Astrocyte (in vitro differentiated cells and primary cell): ENCODE results near the gene ANKHD1. TPM values are rescaled to one million over a fixed set of nuclear protein-coding genes. Genes with fewer than 3 reads are reported as not detected.

ENCODE experiments used
- DNase-seq: peaks from one replicate; pipeline ENCODE4 v3.0.0-alpha.2; 2010; ENCODE audit warnings: low read depth
- FAIRE-seq: peaks from 2 replicates; lab custom pipeline; 2011; peaks lifted over from hg19 to GRCh38; lab: Jason Lieb, UNC
- H2AFZ ChIP-seq: 2 replicates; pipeline ENCODE4 v1.6.0; 2012; ENCODE audit warnings: low read depth, low read length, inconsistent platforms
- H3K27ac ChIP-seq: 2 replicates; pipeline ENCODE4 v1.5.1; 2011; ENCODE audit warnings: low read depth, low read length, inconsistent platforms
- H3K27me3 ChIP-seq: 2 replicates; pipeline ENCODE4 v1.6.0; 2011; ENCODE audit warnings: low read length, inconsistent platforms; ENCODE audit not compliant: insufficient read depth
- H3K36me3 ChIP-seq: 2 replicates; pipeline ENCODE4 v1.5.1; 2011; ENCODE audit warnings: low read length, inconsistent platforms; ENCODE audit not compliant: insufficient read depth
- H3K4me1 ChIP-seq: 2 replicates; pipeline ENCODE4 v1.5.1; 2011; ENCODE audit warnings: low read length, inconsistent platforms; ENCODE audit not compliant: insufficient read depth
- H3K4me2 ChIP-seq: 2 replicates; pipeline ENCODE4 v1.6.0; 2012; ENCODE audit warnings: low read length, inconsistent platforms
- H3K4me3 ChIP-seq: 2 replicates; pipeline ENCODE4 v1.5.1; 2011; ENCODE audit warnings: low read depth, mild to moderate bottlenecking, low read length, inconsistent platforms; ENCODE audit not compliant: insufficient read depth
- H3K79me2 ChIP-seq: 2 replicates; pipeline ENCODE4 v1.6.0; 2012; ENCODE audit warnings: mild to moderate bottlenecking, low read length, inconsistent platforms; ENCODE audit not compliant: insufficient read depth
- H3K9ac ChIP-seq: 2 replicates; pipeline ENCODE4 v1.6.0; 2012; ENCODE audit warnings: mild to moderate bottlenecking, low read length, inconsistent platforms
- H3K9me3 ChIP-seq: 2 replicates; pipeline ENCODE4 v1.5.1; 2012; ENCODE audit warnings: low read depth, mild to moderate bottlenecking, low read length, inconsistent platforms; ENCODE audit not compliant: insufficient read depth
- H4K20me1 ChIP-seq: 2 replicates; pipeline ENCODE4 v1.6.0; 2012; ENCODE audit warnings: low read length, inconsistent platforms; ENCODE audit not compliant: insufficient read depth
- H3K27ac Mint-ChIP-seq: one replicate; pipeline ENCODE4 v1.8.0; 2021; ENCODE audit warnings: mild to moderate bottlenecking, mixed read lengths; ENCODE audit not compliant: unreplicated experiment
- H3K27me3 Mint-ChIP-seq: one replicate; pipeline ENCODE4 v1.8.0; 2021; ENCODE audit warnings: low read depth, mixed read lengths; ENCODE audit not compliant: unreplicated experiment
- H3K36me3 Mint-ChIP-seq: one replicate; pipeline ENCODE4 v1.8.0; 2021; ENCODE audit warnings: low read depth, mixed read lengths; ENCODE audit not compliant: unreplicated experiment
- H3K4me1 Mint-ChIP-seq: one replicate; pipeline ENCODE4 v1.8.0; 2021; ENCODE audit warnings: low read depth, mixed read lengths; ENCODE audit not compliant: unreplicated experiment
- H3K4me3 Mint-ChIP-seq: one replicate; pipeline ENCODE4 v1.8.0; 2021; ENCODE audit warnings: mild to moderate bottlenecking, moderate library complexity, mixed read lengths; ENCODE audit not compliant: unreplicated experiment
- H3K9me3 Mint-ChIP-seq: one replicate; pipeline ENCODE4 v1.8.0; 2021; ENCODE audit warnings: mild to moderate bottlenecking, mixed read lengths; ENCODE audit not compliant: unreplicated experiment
- EZH2 ChIP-seq: IDR thresholded peaks from 2 replicates; pipeline ENCODE4 v1.6.1; 2012; ENCODE audit warnings: mild to moderate bottlenecking, low read length, inconsistent platforms; ENCODE audit not compliant: insufficient read depth
- total RNA-seq: library from RNA; stranded (reverse); gene quantifications from 2 replicates; pipeline ENCODE4 v1.2.1, GENCODE V29; 2021
- TF ChIP-seq, protein P1 (sequence below): IDR thresholded peaks from 2 replicates; pipeline ENCODE4 v1.5.1; 2011; ENCODE audit warnings: low read depth, mild to moderate bottlenecking, inconsistent platforms, low read length, moderate library complexity; ENCODE audit not compliant: insufficient read depth

Gene ANKHD1
- total RNA-seq, 1 donor from 2014 or later = 56.5 TPM

- no peaks in the 10 kb centered on the region for H3K9me3 Mint-ChIP-seq
- H3K27ac Mint-ChIP-seq = no peak overlapping the region
- no peaks in the 10 kb centered on the region for H3K36me3 Mint-ChIP-seq
- H3K4me2 ChIP-seq = no peak overlapping the region
- DNase-seq (no peak), FAIRE-seq (no peak)
- H3K4me3 ChIP-seq = no peak overlapping the region
- peak overlapping the region; percentile 72 for H3K4me3 Mint-ChIP-seq
- no peak overlapping the region for H3K9ac ChIP-seq
- no peak overlapping the region for H3K27ac ChIP-seq
- H2AFZ ChIP-seq = no peak overlapping the region
- peaks cover 4% of the 10 kb centered on the region for H3K4me1 ChIP-seq
- H3K4me1 Mint-ChIP-seq = peaks cover 5% of the 10 kb centered on the region
- TF ChIP-seq EZH2 = no peak
- TF ChIP-seq, protein P1, sequence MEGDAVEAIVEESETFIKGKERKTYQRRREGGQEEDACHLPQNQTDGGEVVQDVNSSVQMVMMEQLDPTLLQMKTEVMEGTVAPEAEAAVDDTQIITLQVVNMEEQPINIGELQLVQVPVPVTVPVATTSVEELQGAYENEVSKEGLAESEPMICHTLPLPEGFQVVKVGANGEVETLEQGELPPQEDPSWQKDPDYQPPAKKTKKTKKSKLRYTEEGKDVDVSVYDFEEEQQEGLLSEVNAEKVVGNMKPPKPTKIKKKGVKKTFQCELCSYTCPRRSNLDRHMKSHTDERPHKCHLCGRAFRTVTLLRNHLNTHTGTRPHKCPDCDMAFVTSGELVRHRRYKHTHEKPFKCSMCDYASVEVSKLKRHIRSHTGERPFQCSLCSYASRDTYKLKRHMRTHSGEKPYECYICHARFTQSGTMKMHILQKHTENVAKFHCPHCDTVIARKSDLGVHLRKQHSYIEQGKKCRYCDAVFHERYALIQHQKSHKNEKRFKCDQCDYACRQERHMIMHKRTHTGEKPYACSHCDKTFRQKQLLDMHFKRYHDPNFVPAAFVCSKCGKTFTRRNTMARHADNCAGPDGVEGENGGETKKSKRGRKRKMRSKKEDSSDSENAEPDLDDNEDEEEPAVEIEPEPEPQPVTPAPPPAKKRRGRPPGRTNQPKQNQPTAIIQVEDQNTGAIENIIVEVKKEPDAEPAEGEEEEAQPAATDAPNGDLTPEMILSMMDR = no peak
- H3K79me2 ChIP-seq = no peaks in the 10 kb centered on the region
- H3K27me3 Mint-ChIP-seq = peaks cover 19% of the 10 kb centered on the region
- H3K9me3 ChIP-seq = no peaks in the 10 kb centered on the region
- no peaks in the 10 kb centered on the region for H3K27me3 ChIP-seq
- H4K20me1 ChIP-seq = no peaks in the 10 kb centered on the region
- no peaks in the 10 kb centered on the region for H3K36me3 ChIP-seq
These were observed 39.3 kb upstream of the ANKHD1 start for GRCh38 chr5:140362311-140362710.

DNA sequence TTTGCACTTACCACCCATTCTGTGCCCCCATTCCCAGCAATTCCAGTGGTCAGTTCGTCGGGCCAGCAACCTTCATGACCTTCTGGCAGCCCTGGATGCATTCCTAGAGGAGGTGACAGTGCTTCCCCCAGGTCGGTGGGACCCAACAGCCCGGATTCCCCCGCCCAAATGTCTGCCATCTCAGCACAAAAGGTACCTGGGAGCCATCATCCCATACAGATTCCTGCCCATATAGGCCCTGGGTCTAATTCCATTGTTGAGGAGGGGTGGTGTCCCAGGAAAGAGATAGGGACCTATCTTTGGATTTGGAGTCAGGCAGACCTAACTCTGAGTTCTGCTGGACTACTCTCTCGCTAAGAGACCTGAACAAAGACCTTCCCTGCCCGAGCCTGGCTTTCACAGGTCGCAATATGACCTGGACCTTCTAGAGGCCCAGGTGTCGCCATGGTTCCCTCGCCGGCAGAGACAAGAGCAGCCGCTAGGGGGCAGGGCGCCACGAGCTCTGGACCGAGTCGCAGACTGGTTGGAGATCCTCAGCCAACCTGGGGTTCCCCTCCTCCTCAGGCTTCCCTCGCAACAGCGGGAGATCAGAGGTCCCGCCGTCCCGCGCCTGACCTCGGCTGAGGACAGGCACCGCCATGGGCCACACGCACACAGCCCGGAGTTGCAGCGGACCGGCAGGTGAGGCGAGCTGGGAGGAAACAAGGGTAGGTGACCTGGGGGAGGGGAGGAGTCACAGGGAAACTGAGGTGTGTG lies 38.6 kb upstream of the ANKHD1 start:
- H3K27ac Mint-ChIP-seq = no peak overlapping the region
- Histone ChIP-seq H3K4me1 (no peaks in the 10 kb centered on the region), H3K9ac (no peak overlapping the region), H2AFZ (peak overlapping the region; percentile 89), H3K27ac (no peak overlapping the region), H3K4me3 (peak overlapping the region; percentile 29), H3K9me3 (no peaks in the 10 kb centered on the region), H3K79me2 (no peaks in the 10 kb centered on the region), H3K4me2 (peak overlapping the region; percentile 84), H4K20me1 (no peaks in the 10 kb centered on the region), H3K27me3 (no peaks in the 10 kb centered on the region), H3K36me3 (no peaks in the 10 kb centered on the region)
- peaks cover 19% of the 10 kb centered on the region for H3K27me3 Mint-ChIP-seq
- FAIRE-seq (no peak), DNase-seq (peak; percentile 22)
- H3K4me1 Mint-ChIP-seq = no peaks in the 10 kb centered on the region
- peak overlapping the region; percentile 34 for H3K4me3 Mint-ChIP-seq
- no peaks in the 10 kb centered on the region for H3K9me3 Mint-ChIP-seq
- no peak for TF ChIP-seq EZH2
- TF ChIP-seq, protein P1 = peak; percentile 67
- no peaks in the 10 kb centered on the region for H3K36me3 Mint-ChIP-seq
